GM21529 (cell line): ENCODE results near the gene ABCG1.

Experiments
- ATAC-seq: cut with Tn5 transposase; IDR thresholded peaks from one replicate; pipeline ENCODE4 v1.9.1; 2021; ENCODE audit not compliant: unreplicated experiment

ABCG1 gene

DNA sequence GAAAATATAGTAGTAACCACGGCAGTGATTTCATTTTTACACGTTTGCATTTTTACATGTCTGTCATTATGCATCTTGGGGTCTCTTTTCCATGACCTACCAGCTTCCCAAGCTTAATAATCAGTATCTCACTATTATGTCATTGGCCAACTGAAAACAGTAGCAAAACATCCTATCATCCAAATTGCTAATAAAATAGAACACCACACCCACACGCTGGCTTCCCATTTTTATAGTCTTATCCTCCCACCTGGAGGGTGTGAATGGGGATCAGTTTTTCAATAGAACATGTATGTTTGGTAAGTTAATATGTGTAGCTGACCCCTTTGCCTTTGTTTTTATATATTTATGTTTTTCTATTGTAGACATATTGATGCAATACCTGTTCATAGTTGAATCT, 84.5 kb downstream of the ABCG1 start:
- ATAC-seq = no peak

DNA sequence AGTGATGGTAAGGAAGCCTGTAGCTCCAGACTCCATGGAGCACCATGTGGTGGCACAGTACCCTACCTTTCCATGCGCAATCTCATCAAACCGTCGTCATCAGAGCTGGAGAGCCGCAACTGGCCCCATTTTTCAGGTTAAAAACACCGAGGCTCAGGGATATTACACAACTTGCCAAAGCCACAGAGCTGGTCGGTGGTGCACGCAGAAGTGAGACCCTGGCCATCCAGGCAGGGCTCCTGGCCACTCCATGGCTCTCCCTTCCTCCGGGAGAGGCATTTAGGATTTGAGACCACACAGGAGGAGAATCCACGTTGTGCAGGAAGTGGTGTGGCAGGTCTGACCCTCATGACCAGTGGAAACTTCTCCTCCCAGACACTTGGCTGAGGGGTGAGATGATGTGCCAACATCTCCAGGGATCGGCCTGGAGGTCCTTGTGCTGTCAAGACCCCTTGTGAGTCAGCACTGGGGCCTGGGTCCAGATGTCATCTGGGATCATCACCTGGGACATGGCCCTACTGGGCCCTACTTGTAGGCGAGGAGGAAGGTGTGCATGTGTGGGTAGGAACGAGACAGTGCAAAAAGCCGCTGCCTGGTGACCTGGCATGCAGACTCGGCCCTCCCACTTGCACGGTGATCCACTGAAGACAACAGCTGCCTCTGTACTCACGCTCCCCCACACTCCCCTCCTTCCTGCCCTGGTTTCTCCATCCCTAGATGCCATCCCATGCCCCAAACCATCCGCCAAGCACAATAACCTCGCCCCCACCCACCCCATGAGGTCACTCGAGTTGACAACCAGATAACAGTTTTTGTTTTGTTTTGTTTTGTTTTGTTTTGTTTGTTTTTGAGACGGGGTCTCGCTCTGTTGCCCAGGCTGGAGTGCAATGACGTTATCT, 85.9 kb downstream of the ABCG1 start:
- no peak for ATAC-seq

DNA sequence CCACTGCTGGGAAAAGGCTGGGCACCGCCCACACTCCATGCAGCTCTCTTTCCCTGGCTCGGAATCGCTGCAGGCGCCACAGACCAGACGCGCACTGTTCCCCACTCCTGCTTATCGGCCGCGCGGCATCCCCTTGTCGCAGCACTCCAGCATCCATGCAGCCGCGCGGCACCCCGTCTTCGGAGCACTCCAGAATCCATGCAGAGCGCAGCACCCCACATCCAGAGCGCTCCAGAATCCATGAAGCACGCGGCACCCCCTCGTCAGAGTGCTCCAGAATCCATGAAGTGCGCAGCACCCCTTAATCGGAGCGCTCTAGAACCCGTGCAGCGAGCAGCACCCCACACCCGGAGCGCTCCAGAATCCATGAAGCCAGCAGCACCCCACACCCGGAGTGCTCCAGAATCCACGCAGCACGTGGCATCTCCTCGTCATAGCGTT, 86.8 kb downstream of the ABCG1 start:
- no peak for ATAC-seq

DNA sequence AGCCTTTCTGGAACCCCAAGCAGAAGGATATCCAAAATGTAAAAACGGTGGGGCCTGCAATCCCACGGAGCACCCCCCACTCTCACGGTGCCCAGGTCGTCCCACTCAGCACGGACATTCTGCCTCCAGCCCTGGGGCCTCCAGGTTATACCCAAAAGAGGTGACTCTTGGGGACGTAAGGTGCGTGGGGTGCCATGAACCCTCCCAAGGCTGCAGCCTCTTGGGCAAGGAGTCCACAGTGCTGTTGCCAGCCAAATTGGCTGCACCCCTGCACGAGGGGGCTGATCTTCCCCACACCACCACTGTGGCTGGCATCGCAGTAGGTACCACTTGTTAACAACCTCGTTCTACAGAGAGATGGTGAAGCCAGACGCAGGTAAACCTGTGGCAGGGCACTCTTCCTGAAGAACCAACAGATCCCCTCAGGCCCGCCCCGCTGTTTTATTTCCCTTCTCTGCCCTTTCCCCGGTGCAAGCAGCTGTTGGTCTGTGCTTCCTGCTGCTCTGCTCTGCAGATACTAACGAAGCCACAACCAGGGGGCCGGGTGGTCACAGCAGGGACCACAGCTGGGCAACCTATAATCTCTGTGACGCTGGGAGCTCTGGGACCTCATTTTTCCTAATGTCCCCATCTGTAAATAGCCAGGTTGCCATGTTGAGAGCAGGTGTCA, 87.6 kb downstream of the ABCG1 start:
- no peak for ATAC-seq

DNA sequence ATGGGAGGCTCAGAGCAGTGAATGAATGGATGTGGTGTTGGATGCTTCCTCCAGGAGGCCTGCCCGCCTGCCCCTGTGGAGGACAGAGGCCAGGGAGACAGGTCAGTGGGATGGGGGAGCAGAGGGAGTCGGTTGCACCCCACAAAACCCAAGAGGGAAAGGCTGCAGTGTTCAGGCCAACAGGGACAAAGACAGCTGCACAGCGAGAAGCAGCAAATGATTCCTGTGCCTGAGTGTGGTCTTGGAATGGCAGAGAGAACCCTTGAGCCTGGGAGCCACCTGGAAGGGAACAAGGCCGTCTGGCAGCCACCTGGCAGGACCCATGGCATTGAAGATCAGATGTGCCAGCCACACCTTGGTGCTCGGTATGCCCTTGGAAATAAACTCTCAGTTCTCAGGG, 88.2 kb downstream of the ABCG1 start:
- no peak for ATAC-seq

DNA sequence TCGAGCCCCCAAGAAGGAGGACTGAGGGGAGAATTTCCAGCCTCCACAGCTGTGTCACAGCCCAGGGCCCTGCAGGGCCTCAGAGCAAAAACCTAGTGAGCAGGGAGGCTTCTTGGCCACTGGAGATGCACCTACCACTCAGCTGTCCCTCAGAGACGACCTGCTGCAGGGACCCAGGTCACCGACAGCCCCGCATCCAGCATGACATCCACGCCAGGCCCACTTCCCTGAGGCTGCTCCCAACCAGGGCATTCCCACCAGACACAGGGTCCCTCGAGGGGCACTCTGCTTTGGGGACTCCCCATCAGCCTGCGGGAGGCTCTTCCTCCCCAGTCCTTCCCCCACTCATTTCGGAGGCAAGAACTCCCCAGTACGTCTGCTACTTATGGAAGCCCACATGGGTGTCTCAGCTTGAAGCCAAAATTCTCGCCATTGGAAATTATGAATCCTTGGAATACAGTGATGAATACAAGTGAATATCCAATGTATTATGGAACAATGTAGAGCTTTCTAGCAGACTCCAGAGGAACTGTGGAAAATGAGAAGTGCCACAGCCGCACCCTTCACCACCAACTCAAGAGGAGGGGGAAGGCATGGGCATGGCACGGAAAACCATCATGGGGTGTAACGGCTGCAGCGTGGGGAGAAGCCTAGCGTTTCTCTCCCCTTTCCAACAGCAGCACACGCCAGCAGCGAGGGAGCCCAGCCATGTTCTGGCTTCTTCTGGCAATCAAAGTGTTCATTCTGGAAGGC, 89.4 kb downstream of the ABCG1 start:
- no peak for ATAC-seq

DNA sequence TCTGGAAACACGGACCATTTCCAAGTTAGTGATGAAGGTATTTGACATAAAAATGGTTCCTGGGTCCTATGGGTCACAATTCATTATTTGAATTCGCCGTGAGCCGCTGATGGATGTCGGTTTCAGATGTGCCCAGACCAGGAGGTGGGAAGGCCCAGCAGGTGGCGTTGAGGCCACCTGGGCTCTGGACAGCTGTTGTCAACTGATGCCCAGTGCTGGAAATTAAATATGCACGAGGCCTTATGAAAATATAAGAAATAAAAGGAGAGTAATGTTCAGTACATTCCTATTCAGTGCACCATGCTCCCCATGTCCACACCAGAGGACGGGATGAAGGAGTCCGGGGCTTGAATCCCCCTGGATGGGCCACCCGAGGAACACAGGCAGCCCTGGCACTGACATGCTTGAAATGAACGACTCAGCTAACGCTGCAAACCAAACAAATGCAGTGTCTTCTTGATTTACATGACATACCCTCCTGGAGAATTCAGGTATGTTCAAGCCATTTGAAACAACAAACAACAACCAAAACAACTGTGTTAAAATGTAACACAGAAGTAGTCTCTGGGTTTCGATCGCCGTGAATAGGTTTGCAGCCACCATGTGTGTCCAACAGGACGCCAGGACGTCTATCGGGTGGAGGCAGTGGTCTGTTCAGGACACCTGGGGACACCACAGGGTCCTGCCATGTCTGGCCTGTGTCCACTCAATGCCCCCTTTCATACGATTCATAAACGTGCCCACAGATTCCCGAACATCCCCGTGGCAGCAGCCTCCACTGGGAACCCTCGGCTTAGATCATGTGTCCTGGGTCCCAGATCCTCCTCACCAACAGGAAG, 90.2 kb downstream of the ABCG1 start:
- no peak for ATAC-seq

DNA sequence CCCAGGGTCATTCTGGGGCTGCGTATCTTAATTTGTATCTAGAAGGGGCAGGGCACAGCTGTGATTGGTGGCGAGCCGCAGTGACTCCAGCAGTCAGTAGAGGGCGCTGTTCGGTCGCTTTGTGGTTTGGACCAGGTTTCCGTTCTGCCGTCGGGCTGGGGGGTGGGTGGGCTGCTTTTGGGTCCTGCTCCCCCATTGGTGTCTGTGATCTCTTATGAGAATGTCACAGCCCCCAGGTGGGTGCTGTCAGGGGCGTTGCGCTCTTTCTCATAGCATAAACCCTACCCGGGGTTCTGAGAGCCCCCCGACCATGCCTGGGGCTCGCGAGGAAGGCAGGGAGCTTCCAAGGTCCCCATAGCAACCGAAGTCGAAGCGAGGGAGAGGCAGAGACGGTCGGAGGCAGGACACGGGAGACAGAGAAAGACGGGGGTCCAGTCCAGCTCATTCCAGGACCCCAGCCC, 90.8 kb downstream of the ABCG1 start:
- ATAC-seq = no peak

DNA sequence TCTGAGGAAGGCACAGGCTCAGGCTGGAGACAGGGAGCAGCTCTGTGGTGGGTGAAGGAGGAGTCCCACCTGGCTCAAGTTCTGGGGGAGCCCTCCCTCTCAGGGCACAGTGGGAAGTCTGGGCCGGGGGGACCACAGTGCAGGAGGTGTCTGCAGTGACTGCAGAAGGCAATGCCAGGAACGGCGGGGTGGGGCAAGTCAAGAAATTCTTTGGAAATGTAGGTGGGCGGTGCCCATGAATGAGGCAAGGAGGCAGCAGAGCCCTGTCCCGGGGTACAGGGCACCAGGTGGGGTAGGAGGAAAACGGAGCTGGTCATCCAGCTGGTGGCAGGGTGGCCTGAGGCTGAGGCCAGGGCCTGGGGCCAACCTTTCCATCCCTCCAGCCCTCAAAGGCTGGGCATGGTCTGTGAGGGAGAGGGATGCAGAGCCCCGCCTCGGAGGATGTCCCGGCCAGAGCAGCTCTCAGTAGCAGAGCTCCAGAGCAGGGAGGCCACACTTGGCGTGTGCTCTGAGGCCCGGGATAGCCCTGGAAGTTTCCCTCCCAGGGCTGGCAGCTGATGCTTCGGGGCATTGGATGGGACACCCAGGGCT, 91.6 kb downstream of the ABCG1 start:
- ATAC-seq = no peak

DNA sequence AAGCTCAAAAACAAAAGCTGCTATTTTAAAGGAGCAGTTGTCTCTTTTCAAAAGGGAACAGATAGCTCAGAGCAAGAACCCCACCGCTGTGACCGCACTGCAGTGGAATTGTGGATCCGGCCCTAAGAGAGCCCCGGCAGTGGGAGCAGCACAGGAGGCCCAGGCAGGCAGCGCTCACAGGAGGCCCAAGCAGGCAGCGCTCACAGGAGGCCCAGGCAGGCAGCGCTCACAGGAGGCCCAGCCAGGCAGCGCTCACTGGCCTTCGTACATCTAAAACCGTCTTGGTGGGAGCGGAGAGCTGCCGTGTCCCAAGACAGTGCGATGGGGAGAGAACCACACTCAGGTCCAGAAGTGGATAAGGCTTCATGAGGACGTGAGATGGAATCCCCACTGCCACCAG, 92.2 kb downstream of the ABCG1 start:
- no peak for ATAC-seq

DNA sequence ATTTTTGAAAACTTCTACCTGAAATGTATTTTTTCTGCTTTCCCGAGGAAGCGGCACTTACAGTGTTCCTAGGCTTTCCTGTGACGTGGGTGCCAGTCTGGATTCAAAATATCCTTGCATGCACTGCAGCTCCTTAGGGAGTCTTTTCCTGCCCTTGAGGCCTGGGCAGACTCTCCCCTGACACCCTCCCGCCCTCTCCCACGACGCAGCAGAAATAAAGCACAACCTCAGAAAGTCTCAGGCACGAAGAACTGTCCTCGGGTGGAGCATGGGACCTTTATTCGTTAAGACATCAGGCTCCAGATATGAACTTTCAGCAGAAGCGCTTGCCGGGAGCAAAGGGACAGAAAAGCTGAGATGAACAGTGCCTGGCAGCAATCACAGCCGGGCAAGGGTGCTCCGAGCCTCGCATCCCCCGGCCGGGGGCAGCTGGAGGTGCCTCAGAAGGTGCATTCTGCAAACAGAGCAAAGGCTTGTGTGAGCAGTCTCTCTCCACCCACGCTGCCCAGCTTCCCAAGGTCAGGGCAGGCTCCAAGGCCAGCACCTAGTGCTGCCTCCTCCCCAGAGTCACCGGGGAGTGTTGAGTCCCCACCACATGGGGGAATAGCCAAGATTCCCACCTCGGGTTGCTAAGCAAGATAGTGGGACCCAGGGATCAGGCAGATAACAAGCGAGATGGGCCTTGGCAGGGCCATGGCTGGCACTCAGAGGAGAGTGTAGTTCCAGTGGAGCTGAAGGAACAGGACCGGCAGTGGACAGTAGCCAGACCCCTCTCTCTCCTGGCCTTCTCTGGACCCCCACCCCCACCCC, 93.1 kb downstream of the ABCG1 start:
- no peak for ATAC-seq

DNA sequence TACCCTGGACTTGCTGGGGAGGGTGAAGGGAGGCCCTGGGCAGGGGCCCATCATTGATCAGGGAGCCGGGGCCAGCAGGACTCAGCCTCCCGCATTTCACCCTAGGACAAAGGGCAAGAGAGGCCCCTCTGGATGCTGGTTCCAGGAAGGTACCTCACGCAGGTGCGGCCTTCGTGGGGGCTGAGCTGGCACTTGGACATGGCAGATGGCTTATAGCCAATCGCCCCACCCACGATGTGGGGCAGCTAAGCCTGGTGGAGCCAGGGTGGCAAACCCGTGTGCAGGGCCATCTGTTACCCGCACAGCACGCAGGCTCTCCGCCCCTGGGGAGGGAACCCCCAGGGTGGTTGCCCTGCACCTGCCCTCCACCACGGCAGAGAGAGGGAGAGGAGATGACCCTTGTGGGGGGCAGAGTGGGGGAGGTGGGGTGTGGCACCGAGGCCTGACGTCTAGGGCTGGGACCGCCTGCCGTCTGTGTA, 93.7 kb downstream of the ABCG1 start:
- no peak for ATAC-seq

DNA sequence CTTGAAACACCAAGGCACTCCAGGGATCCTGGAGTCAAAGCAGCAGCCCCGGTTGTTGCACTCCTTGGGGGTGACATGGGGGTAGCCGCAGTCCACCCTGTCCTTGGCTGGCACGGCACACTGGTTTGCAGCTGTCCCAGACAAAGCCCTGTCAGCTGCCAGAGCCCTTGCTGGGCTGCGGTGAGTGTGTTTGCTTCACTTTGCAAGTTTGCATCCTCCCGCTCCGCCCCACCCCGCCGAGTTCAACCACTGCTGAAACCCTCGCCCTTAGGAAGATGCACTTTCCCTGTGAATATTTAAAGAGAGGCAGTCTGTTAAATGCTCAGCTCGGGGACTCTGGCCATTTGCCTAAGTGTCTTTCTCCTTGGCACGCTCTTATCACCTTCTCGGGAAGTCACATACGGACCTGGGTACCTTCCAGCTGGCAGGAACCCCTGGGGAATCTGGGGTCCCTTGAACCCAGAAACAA, 94.6 kb downstream of the ABCG1 start:
- ATAC-seq = no peak

DNA sequence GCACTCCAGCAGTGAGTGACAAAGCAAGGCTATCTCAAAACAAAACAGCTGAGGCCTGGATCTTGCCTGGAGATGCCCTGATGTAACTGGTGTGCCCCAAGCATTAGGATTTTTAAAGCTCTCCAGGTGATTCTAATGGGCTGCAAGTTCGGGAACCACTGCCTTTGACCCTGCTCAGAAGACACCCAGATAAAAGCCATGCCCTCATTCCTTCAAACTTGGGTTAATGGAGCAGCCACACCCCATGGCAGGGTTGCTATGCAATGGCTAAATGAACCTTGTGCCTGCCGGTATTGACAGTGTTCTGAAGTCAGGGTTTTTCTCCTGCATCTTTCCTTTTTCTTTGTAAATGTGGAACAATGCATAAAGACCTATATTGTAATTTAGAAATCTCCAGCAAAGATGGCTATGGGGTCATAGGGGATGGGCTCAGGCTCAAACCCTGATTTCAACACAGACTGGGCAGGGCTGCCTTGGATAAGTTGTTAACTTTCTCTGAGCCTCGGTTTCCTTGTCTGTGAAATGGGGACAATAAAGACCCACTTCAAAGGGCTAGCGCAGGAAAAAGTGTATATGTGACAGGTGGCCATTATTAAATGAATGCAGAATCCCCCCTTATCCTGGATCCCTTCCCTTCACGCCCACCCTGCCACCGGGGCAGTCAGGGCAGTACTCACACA, 95.8 kb downstream of the ABCG1 start:
- ATAC-seq = no peak

DNA sequence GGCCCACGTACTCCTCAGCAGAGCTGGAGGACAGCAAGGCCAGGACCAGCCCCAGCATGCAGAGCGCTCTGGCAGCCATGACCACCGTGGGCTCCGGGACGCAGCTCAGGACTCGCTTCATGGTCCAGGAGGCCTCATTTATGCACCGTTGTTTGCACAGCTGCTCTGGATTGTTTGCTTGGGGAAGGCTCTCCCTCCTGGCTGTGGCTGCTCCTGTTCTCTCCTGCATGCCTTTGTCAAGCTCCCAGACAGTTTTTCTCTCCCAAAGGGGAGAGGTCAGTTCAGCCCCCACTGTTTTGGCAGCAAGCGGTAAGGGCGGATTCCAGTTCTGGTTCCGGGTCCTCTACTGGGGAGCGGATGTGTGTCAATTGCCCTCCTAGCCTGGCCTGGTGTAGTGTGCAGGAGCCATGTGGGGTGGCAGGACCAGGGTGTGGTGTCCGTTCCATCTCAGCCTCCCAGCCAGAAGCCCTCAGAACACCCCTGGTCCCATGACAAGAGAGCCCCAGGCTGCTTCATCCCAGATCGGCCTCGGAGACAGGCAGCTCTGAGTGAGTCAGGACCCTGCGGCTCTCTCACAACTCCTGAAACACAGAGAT, 96.5 kb downstream of the ABCG1 start, which contains the start of gene TFF3:
TFF3 (minus strand) TSS at position 114 of the 596 bp plus-strand sequence; CDS start at position 79, 35 bp downstream.
- no peak for ATAC-seq

DNA sequence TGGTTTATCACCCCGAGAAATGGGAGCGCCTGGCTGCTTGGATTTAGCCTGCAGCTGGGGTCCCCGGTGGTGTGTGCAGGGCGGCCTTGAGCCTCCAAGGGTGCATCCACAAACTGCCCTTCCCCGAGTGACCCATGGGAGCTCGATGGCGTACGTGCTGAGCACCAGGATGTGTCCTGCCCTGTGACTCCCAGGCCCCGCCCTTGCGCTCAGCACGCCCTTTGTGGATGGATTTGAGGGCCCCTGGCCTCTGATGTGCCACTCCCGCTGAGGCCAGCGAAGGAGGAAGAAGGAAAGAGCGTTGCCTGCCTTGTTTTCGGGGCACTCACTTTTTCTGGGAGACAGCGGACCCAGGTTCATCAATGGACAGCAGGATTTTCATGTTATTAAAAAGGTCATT, 98.0 kb downstream of the ABCG1 start:
- ATAC-seq = no peak

DNA sequence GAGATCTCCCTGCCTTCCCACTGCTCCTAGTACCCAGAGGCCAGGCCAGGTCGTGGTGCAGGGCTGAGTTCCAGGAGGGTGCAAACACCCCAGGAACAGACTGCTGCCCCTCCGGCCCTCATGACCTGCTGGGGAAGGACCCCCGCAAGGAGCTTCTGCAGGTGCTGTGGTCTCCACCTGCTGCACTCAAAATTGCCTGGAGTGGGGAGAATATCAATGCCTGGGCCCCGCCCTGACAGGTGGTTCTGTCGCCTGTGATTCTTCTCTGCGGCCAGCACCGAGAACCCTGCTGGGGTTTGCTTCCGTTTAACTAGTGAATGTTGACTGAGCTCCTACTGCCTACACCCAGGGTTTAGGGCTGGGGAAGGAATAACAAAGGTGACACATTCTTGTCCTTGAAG, 98.4 kb downstream of the ABCG1 start:
- no peak for ATAC-seq
